Duodenal mucosa (tissue), 2 donors: ENCODE measurements around the gene IL31RA.

Experiments used
- H3K27ac ChIP-seq: one replicate; pipeline ENCODE4 v1.7.0; 2013; ENCODE audit warnings: low read depth, low read length
- H3K27me3 ChIP-seq, 2 donors: one replicate each; pipeline ENCODE4 v1.7.0; 2013; ENCODE audit warnings: low read length in 2 of 2, control low read depth in 1 of 2; ENCODE audit not compliant: insufficient read depth in 2 of 2, control insufficient read depth in 1 of 2
- H3K36me3 ChIP-seq, 2 donors: one replicate each; pipeline ENCODE4 v1.7.0; 2013; ENCODE audit warnings: low read length in 2 of 2, control low read depth in 1 of 2; ENCODE audit not compliant: insufficient read depth in 2 of 2, control insufficient read depth in 1 of 2
- H3K4me1 ChIP-seq, 2 donors: one replicate each; pipeline ENCODE4 v1.7.0; 2013; ENCODE audit warnings: low read length in 2 of 2, control low read depth in 1 of 2; ENCODE audit not compliant: insufficient read depth in 2 of 2, control insufficient read depth in 1 of 2
- H3K4me3 ChIP-seq, 2 donors: one replicate each; pipeline ENCODE4 v1.7.0; 2013; ENCODE audit warnings: low read length in 2 of 2, low read depth in 1 of 2
- H3K9ac ChIP-seq, 2 donors: one replicate each; pipeline ENCODE4 v1.7.0; 2013; ENCODE audit warnings: low read length in 2 of 2, low read depth in 1 of 2
- H3K9me3 ChIP-seq, 2 donors: one replicate each; pipeline ENCODE4 v1.7.0; 2013; ENCODE audit warnings: low read length in 2 of 2, control low read depth in 1 of 2; ENCODE audit not compliant: control insufficient read depth in 1 of 2

The IL31RA gene

DNA sequence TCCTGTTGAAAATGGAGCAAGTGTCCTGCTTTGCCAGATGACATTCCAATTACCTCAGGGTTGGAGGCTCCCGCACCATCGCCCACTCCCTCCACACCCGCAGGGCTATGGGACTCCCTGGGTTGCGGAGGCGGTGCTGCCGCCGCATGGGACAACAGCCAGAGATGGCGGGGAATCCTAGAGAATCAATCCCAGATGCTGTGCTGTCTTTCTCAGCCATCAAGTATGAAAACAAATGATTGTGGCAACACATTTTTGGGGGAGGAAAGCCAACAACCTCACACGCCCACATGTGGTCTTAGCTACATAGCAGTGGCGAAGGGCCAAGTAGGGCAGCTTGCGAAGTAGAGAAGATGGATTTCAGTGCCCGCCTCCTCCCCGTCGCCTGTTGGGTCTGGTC lies 46.7 kb downstream of the IL31RA start:
- no peak overlapping the region for H3K27ac ChIP-seq
- H3K4me1 ChIP-seq: no peaks in the 10 kb centered on the region
- H3K36me3 ChIP-seq: no peaks in the 10 kb centered on the region
- H3K9ac ChIP-seq: no peak overlapping the region
- no peaks in the 10 kb centered on the region for H3K9me3 ChIP-seq
- no peak overlapping the region for H3K4me3 ChIP-seq
- peaks cover 0 to 3% of the 10 kb centered on the region in 2 donors for H3K27me3 ChIP-seq

DNA sequence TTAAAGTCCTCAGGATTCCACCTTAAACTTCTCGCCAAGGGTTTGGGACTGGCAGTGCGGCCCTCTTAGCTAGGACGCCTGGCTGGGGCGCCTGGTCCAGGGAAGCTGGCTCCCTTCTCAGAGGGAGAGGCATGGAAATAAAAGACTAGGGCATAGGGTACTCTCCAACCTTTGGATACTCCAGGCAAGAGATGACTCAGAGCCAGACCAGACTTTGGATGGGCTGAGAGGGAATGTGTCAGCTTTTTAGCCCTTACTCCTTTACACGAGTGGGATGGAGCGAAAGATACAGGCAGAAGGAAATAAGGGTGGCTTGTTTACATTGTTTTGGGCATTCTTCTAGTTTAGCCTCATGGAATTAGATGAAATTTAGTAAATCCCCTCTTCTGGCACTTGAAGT lies 48.2 kb downstream of the IL31RA start:
- Histone ChIP-seq H3K4me1 (no peaks in the 10 kb centered on the region), H3K9ac (no peak overlapping the region), H3K27me3 (peaks cover 0 to 3% of the 10 kb centered on the region in 2 donors), H3K4me3 (no peak overlapping the region), H3K9me3 (no peaks in the 10 kb centered on the region), H3K36me3 (no peaks in the 10 kb centered on the region), H3K27ac (no peak overlapping the region)

DNA sequence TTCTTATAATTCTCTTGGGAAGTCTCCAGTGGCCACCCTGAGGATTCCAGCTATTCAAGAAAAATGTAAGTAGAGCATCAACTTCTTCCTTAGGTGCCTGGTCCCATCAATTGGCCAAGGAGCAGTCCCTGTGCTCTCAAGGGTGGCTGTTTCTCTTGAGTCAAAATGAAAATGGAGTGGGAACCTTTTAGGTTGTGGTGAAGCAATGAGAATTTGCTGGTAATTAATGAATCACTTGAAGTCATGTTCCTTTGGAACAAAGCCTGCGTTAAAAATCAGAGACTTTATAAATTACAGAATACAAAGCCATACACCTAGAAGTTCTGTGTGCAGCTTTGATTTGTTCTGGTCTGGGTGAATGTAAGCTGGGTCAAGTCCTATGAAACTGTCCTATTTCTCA lies 48.9 kb downstream of the IL31RA start:
- no peak overlapping the region for H3K4me3 ChIP-seq
- H3K27me3 ChIP-seq: peaks cover 0 to 3% of the 10 kb centered on the region in 2 donors
- no peaks in the 10 kb centered on the region for H3K9me3 ChIP-seq
- no peaks in the 10 kb centered on the region for H3K4me1 ChIP-seq
- no peak overlapping the region for H3K9ac ChIP-seq
- no peaks in the 10 kb centered on the region for H3K36me3 ChIP-seq
- no peak overlapping the region for H3K27ac ChIP-seq

DNA sequence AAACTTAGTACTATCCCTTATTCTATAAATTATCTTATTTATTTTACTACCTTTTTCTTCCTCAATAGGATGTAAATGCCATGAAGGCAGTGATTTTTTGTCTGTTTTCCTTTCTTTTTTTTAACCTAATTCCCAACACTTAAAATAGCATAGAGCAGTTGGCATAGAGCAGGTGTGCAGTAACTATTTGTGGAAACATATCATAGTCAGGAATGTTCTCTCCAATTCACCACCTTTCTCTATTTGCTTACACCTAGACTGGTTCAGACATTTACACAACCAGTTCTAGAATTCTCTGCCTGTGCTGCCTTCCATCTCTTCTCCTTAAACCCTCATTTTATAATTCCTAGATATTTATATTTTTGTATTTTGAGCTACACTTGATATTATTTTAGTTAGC lies 49.6 kb downstream of the IL31RA start:
- Histone ChIP-seq H3K9me3 (no peaks in the 10 kb centered on the region), H3K9ac (no peak overlapping the region), H3K4me3 (no peak overlapping the region), H3K4me1 (no peaks in the 10 kb centered on the region), H3K36me3 (no peaks in the 10 kb centered on the region), H3K27me3 (peaks cover 0 to 3% of the 10 kb centered on the region in 2 donors), H3K27ac (no peak overlapping the region)

DNA sequence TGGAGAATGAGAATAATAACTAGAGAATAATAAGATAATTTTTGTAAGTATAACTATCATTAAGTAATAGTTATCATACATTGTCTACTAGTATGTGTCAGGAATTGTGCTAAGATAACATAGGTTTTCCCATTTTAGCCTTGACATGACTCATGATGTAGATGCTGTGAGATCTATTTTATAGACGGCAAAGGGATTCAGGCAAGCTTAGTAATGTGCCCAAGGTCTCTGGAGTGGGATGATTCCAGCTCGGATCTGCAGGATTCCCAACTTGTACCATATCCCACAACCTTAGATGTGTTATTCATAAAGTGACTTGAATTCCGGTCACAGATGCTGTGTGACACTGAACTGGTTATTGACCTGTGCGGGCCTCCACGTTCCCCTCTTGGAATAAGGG lies 51.5 kb downstream of the IL31RA start:
- no peaks in the 10 kb centered on the region for H3K4me1 ChIP-seq
- H3K27ac ChIP-seq: no peak overlapping the region
- H3K9me3 ChIP-seq: no peaks in the 10 kb centered on the region
- no peaks in the 10 kb centered on the region for H3K36me3 ChIP-seq
- H3K4me3 ChIP-seq: no peak overlapping the region
- H3K9ac ChIP-seq: no peak overlapping the region
- peaks cover 0 to 3% of the 10 kb centered on the region in 2 donors for H3K27me3 ChIP-seq

DNA sequence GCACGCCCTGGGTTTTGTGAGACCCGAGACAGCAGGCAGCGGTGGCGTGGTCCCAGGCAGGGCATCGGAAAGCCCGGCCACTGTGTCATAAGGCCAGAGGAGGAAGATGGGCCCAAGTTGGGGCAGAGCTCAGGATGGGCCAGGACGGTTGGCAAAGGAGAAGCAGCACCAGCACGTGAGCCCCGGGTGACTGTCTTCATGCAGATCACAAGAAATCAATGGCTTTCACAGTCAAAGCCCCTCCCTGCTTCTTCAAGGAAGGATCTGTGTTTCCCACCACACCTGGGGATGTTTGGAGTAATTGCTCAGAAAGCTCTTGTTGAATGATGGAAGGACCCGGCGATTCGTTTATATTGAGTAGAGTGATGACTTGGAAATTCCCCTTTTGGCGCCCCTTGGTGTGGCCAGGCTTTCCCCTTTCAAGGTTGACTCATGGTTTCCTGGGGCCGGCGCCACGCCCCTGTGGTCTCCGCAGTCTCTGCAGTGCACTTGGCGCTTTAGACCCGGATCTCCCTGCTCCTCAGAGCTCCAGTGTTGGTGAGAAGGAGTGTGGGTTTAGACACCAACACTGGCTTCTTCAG lies 52.1 kb downstream of the IL31RA start:
- Histone ChIP-seq H3K27ac (no peak overlapping the region), H3K4me1 (no peaks in the 10 kb centered on the region), H3K4me3 (no peak overlapping the region), H3K9ac (no peak overlapping the region), H3K36me3 (no peaks in the 10 kb centered on the region), H3K27me3 (peaks cover 0 to 3% of the 10 kb centered on the region in 2 donors), H3K9me3 (no peaks in the 10 kb centered on the region)

DNA sequence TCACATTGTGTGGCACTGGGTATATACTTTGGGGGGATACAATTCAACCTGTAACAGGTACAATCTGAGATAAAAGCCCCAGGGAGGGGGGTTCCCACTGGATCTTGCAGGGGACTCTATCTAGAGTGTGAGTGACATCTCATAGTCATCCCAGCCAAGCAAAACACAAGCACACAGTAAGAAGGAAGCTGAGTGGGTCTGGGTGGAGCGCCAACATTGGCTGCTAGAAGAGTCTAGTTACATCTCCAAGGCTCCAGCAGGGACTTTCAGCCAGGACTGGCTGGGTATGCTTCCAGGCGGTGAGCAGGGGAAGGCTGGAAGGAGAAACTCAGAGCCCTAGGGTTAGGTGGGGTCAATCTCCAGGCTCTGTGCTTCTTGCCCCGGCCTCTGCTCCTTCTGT lies 53.0 kb downstream of the IL31RA start:
- Histone ChIP-seq H3K27ac (no peak overlapping the region), H3K36me3 (no peaks in the 10 kb centered on the region), H3K9me3 (no peaks in the 10 kb centered on the region), H3K4me1 (no peaks in the 10 kb centered on the region), H3K9ac (no peak overlapping the region), H3K4me3 (no peak overlapping the region), H3K27me3 (peaks cover 0 to 3% of the 10 kb centered on the region in 2 donors)

DNA sequence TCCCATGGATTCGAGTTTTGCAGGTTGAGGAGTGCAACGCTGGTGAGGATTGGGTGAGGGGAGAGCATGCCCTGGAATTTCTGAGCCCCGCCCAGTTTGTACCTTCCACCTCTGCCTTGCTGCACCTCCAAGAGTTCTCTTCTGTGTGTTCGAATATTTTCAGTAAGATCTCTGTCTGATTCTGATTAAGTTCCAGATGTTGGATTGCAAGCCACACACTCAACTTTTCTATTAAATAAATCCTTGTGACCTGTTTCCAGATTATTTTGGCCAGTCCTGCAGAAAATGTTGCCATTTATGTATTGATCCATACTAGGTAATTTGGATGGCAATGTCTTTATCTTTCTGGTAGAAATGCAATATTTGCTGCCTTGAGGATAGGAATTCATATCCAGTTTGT lies 54.1 kb downstream of the IL31RA start:
- no peaks in the 10 kb centered on the region for H3K9me3 ChIP-seq
- H3K27me3 ChIP-seq: no peaks in the 10 kb centered on the region
- no peaks in the 10 kb centered on the region for H3K4me1 ChIP-seq
- no peak overlapping the region for H3K27ac ChIP-seq
- no peaks in the 10 kb centered on the region for H3K36me3 ChIP-seq
- H3K4me3 ChIP-seq: no peak overlapping the region
- no peak overlapping the region for H3K9ac ChIP-seq

DNA sequence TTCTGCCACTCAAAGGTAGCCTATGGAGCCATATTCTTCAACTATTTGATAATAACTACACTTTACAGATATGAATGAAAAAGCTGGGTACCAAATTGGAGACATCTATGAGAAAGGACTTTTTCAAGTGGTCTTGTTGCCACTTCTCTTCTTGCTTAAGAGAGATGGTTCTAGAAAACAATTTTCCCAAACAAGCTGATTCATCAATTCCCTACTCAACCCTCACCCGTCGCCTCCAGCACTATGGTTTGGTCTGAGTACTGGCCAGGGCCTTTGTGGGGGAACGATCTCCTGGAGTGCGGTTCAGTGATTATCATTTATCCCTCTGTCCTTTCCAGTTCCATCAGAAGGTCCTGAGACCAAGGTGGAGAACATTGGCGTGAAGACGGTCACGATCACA lies 56.8 kb downstream of the IL31RA start:
- Histone ChIP-seq H3K27ac (no peak overlapping the region), H3K4me1 (no peaks in the 10 kb centered on the region), H3K27me3 (no peaks in the 10 kb centered on the region), H3K36me3 (no peaks in the 10 kb centered on the region), H3K4me3 (no peak overlapping the region), H3K9me3 (no peaks in the 10 kb centered on the region), H3K9ac (no peak overlapping the region)

DNA sequence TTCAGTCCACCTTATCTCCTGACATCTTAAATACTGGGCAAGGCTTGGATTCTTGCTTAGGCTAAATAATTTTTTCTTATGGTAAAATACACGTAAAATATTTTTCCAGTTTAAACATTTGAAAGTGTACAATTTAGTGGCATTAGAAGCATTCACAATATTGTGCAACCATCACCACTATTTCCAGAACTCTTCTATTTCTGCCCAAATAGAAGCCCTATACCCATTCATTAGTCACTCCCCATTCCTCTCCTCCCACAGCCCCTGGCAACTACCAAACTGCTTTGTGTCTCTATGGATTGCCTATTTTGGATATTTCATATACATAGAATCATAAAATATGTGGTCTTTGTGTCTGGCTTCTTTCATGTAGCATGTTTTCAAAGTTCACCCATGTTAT lies 57.6 kb downstream of the IL31RA start:
- H3K27me3 ChIP-seq: no peaks in the 10 kb centered on the region
- no peak overlapping the region for H3K9ac ChIP-seq
- no peak overlapping the region for H3K4me3 ChIP-seq
- peaks cover 2 to 3% of the 10 kb centered on the region in 2 donors for H3K4me1 ChIP-seq
- H3K27ac ChIP-seq: no peak overlapping the region
- no peaks in the 10 kb centered on the region for H3K36me3 ChIP-seq
- no peaks in the 10 kb centered on the region for H3K9me3 ChIP-seq
